ENCODE measurements around the gene PLTP. TPM values are rescaled to one million over a fixed set of nuclear protein-coding genes. Genes with fewer than 3 reads are reported as not detected.

The PLTP gene
- total RNA-seq, 1 experiment from 2014 or later, result 17.7 TPM

DNA sequence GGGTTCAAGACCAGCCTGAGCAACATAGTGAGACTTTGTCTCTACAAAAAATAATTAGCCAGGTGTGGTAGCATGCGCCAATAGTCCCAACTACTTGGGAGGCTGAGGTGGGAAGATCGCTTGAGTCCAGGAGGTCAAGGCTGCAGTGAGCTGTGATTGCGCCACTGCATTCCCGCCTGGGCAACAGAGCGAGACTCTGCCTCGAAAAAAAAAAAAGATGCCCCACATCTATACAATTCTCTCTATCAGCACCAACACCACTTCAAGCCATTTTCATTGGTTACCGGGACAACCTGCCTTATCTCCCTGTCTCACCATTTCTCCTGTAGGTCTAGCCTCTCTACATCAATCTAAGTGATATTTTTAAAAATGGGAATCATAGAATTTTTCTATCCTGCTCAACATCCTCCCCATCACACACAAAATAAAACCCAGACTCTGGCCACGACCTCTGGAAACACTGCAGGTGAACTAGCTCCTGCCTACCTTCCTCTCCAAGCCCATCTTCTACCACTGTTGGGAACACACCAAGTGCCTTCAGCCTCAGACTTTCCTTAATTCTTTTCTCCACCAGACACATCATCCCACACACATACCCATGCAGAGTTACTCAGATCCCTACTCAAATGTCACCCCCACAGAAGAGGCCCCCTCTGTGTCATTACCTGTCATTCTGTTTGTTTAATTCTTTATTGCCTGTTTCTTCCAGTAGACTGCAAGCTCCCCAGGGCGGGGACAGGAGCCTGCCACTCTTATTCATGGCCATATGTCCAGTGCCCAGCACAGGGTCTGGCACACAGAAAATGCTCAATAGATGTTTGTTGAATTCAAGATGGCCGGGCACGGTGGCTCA, 9.6 kb upstream of the PLTP start:
- Histone ChIP-seq H3K4me3 (ENCODE audit: low read depth in 2 of 2, low read length in 2 of 2) (no peak overlapping the region), H3K36me3 (ENCODE audit: control insufficient read depth, insufficient read depth, low read length) (no peaks in the 10 kb centered on the region), H3K4me1 (ENCODE audit: control insufficient read depth, insufficient read depth, low read length) (no peaks in the 10 kb centered on the region), H3K9me3 (ENCODE audit: control insufficient read depth, insufficient read depth, low read depth, low read length) (no peaks in the 10 kb centered on the region), H3K27ac (ENCODE audit: low read length) (no peak overlapping the region), H3K27me3 (ENCODE audit: control insufficient read depth, insufficient read depth, low read length) (no peaks in the 10 kb centered on the region)
- TF ChIP-seq SIN3A (IDR thresholded peaks at IDR 0.05; ENCODE audit: borderline replicate concordance, insufficient read depth, low read depth, low read length) (no peak), TCF7L2 (IDR thresholded peaks at IDR 0.05; ENCODE audit: low read depth, low read length) (no peak), POLR2AphosphoS5 (IDR thresholded peaks at IDR 0.05; ENCODE audit: low read depth, low read length) (no peak)
- TF ChIP-seq, protein P1, sequence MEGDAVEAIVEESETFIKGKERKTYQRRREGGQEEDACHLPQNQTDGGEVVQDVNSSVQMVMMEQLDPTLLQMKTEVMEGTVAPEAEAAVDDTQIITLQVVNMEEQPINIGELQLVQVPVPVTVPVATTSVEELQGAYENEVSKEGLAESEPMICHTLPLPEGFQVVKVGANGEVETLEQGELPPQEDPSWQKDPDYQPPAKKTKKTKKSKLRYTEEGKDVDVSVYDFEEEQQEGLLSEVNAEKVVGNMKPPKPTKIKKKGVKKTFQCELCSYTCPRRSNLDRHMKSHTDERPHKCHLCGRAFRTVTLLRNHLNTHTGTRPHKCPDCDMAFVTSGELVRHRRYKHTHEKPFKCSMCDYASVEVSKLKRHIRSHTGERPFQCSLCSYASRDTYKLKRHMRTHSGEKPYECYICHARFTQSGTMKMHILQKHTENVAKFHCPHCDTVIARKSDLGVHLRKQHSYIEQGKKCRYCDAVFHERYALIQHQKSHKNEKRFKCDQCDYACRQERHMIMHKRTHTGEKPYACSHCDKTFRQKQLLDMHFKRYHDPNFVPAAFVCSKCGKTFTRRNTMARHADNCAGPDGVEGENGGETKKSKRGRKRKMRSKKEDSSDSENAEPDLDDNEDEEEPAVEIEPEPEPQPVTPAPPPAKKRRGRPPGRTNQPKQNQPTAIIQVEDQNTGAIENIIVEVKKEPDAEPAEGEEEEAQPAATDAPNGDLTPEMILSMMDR (IDR thresholded peaks at IDR 0.05), result no peak
- TF ChIP-seq, protein P2, sequence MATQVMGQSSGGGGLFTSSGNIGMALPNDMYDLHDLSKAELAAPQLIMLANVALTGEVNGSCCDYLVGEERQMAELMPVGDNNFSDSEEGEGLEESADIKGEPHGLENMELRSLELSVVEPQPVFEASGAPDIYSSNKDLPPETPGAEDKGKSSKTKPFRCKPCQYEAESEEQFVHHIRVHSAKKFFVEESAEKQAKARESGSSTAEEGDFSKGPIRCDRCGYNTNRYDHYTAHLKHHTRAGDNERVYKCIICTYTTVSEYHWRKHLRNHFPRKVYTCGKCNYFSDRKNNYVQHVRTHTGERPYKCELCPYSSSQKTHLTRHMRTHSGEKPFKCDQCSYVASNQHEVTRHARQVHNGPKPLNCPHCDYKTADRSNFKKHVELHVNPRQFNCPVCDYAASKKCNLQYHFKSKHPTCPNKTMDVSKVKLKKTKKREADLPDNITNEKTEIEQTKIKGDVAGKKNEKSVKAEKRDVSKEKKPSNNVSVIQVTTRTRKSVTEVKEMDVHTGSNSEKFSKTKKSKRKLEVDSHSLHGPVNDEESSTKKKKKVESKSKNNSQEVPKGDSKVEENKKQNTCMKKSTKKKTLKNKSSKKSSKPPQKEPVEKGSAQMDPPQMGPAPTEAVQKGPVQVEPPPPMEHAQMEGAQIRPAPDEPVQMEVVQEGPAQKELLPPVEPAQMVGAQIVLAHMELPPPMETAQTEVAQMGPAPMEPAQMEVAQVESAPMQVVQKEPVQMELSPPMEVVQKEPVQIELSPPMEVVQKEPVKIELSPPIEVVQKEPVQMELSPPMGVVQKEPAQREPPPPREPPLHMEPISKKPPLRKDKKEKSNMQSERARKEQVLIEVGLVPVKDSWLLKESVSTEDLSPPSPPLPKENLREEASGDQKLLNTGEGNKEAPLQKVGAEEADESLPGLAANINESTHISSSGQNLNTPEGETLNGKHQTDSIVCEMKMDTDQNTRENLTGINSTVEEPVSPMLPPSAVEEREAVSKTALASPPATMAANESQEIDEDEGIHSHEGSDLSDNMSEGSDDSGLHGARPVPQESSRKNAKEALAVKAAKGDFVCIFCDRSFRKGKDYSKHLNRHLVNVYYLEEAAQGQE (IDR thresholded peaks at IDR 0.05; ENCODE audit: insufficient read depth in 1 of 2, low read depth in 2 of 2, low read length in 1 of 2), result no peak
- intact Hi-C loops (cut with micrococcal nuclease; ENCODE audit: unreplicated experiment), result no loop called here
- ATAC-seq (no peak), DNase-seq (ENCODE audit: low read depth, low spot score) (no peak)
- in situ Hi-C loops (cut with HindIII; ENCODE audit: low pct_unique_long_range_greater_than_20kb, low sequenced_read_pairs), result no loop called here
- CTCF ChIA-PET, result no interaction called here
- POLR2A ChIA-PET, result interaction anchor here (0.5 kb wide), 1 partner anchor 14 kb away, joined by 14 read pairs; no protein-coding TSS in a partner anchor
- no TSS peak for BruUV-seq (replicated peaks)

DNA sequence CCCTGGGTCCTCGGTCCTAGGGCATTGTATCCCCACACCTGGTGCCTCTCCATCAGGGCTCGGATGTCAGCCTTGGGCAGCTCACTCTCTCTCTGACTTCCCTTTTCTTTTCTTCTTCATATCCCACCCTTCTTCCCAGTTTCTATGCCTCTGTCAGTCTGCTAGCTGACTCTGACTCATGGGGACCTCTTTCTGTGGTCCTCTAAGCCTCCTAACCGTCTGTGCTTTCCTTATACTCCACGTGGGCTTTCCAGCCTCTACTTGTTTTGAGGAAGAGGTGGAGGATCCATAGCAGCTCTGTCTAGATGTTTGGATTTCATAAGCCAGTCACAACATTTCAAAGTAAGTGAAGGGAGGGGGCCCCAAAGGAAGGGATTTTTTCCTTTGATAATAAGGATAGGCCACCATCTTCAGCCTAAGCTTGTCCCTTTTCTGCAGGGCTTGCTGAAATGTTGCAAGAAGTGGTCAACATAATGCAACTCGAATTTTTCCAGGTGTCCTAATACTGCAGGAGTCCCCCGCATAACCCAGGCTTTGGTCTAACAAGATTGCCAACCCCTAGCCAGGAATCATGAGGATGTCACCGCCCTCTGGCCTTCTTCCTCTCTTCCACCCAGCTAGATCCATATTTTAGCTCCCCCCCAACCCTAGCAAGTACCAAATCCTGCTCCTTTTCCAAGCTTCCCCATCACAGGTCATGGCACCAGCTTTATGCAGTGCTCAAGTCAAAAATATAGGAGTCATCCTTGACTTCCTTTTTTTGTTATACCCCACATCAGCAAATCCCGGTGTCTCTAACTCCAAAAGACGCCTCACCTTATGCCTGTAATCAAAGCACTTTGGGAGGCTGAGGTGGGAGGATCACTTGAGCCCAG, 8.7 kb upstream of the PLTP start:
- in situ Hi-C loops (cut with HindIII; ENCODE audit: low pct_unique_long_range_greater_than_20kb, low sequenced_read_pairs), result no loop called here
- H3K36me3 ChIP-seq (ENCODE audit: control insufficient read depth, insufficient read depth, low read length), result no peaks in the 10 kb centered on the region
- POLR2A ChIA-PET, result interaction anchor here (0.5 kb wide), 1 partner anchor 14 kb away, joined by 14 read pairs; no protein-coding TSS in a partner anchor
- H3K27me3 ChIP-seq (ENCODE audit: control insufficient read depth, insufficient read depth, low read length), result no peaks in the 10 kb centered on the region
- CTCF ChIA-PET, result no interaction called here
- DNase-seq (ENCODE audit: low read depth, low spot score) (no peak), ATAC-seq (no peak)
- intact Hi-C loops (cut with micrococcal nuclease; ENCODE audit: unreplicated experiment), result no loop called here
- no peaks in the 10 kb centered on the region for H3K9me3 ChIP-seq (ENCODE audit: control insufficient read depth, insufficient read depth, low read depth, low read length)
- no peak overlapping the region for H3K27ac ChIP-seq (ENCODE audit: low read length)
- H3K4me1 ChIP-seq (ENCODE audit: control insufficient read depth, insufficient read depth, low read length), result no peaks in the 10 kb centered on the region
- no TSS peak for BruUV-seq (replicated peaks)
- TF ChIP-seq POLR2AphosphoS5 (IDR thresholded peaks at IDR 0.05; ENCODE audit: low read depth, low read length), result no peak
- TF ChIP-seq, protein P2 (IDR thresholded peaks at IDR 0.05; ENCODE audit: insufficient read depth in 1 of 2, low read depth in 2 of 2, low read length in 1 of 2), result no peak
- no peak for TF ChIP-seq TCF7L2 (IDR thresholded peaks at IDR 0.05; ENCODE audit: low read depth, low read length)
- H3K4me3 ChIP-seq (ENCODE audit: low read depth in 2 of 2, low read length in 2 of 2), result no peak overlapping the region

Measured in Panc1 (cell line).